ENCODE measurements around the gene CATSPERB. TPM values are rescaled to one million over a fixed set of nuclear protein-coding genes. Genes with fewer than 3 reads are reported as not detected.

CATSPERB gene
- 0.38 TPM in 1 of 2 replicates, not detected in the other for total RNA-seq (2014; rRNA removed; shearing (Covaris generic))
- polyA plus RNA-seq (2016; fragmentation: Nextera tagmentation; extraction: Ambion mirVana), result 0.27 TPM in 1 of 2 replicates, not detected in the other
- long read RNA-seq, result 0 reads

DNA sequence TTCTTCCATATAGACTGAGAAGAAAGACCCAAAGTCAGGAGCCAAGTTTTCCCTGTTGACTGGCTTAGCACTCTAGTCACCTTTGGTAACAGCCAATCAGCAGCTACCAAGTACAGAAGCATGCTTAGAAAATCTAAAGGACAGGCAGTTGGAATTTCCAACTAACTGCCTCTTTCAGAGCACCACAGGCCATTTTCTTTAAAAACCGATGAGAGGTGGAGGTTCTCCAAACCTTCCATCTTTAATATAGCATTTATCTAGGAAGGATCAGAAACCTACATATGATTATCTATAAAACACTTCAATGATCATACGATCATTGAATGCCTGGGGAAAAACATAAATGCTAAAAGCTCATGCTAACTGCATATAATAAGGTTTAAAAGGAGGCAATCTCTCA lies at the start of gene CATSPERB:
TSS of gene CATSPERB (minus strand) at position 101 of the 400 bp plus-strand sequence. CDS start 2,607 bp downstream, outside the sequence.
- no peaks in the 10 kb centered on the region for H3K27me3 Mint-ChIP-seq (ENCODE audit: insufficient read depth, low read depth, poor library complexity)
- no peaks in the 10 kb centered on the region for H3F3A ChIP-seq (replicated peaks; ENCODE audit: low read depth)
- no peaks in the 10 kb centered on the region for H4K20me1 ChIP-seq (replicated peaks; ENCODE audit: insufficient read depth)
- DNase-seq (ENCODE audit: low spot score), result peak; percentile 10
- H3K27ac Mint-ChIP-seq, result no peak within 1 kb of the TSS
- H3K27me3 ChIP-seq (ENCODE audit: insufficient read depth), result no peaks in the 10 kb centered on the region
- H3K36me3 ChIP-seq (ENCODE audit: insufficient read depth), result no peaks in the 10 kb centered on the region
- ATAC-seq, result no peak
- no peaks in the 10 kb centered on the region for H3K4me1 Mint-ChIP-seq
- no peaks in the 10 kb centered on the region; the same call in 2 of the 3 replicates for H3K9me3 Mint-ChIP-seq
- H3K79me2 ChIP-seq (replicated peaks; ENCODE audit: insufficient read depth), result no peaks in the 10 kb centered on the region
- no peak for TF ChIP-seq CTCF (conservative IDR thresholded peaks at IDR 0.05; ENCODE audit: low read depth in 2 of 2)
- no peak for TF ChIP-seq EZH2 (IDR thresholded peaks at IDR 0.05; ENCODE audit: low read depth, unreplicated experiment)
- TF ChIP-seq ETS1 (IDR thresholded peaks at IDR 0.05), result no peak
- TF ChIP-seq JUNB (IDR thresholded peaks at IDR 0.05; ENCODE audit: unreplicated experiment), result no peak
- no peak for TF ChIP-seq CREB1 (CRISPR knock-in tag; IDR thresholded peaks at IDR 0.05; ENCODE audit: low read depth)
- TF ChIP-seq ZNF331 (CRISPR knock-in tag; IDR thresholded peaks at IDR 0.05; ENCODE audit: low read depth), result no peak
- TF ChIP-seq NANOG (IDR thresholded peaks at IDR 0.05; ENCODE audit: borderline replicate concordance), result no peak
- TF ChIP-seq EZH2phosphoT487 (IDR thresholded peaks at IDR 0.05; ENCODE audit: unreplicated experiment), result no peak
- H3K4me2 ChIP-seq, result no peak within 1 kb of the TSS
- H3K9me2 ChIP-seq (ENCODE audit: insufficient read depth), result no peaks in the 10 kb centered on the region
- H3K27ac ChIP-seq (ENCODE audit: low read depth), result no peak within 1 kb of the TSS
- H3K4me3 Mint-ChIP-seq, result no peak within 1 kb of the TSS
- no peak within 1 kb of the TSS for H3K4me3 ChIP-seq
- no peaks in the 10 kb centered on the region for H3K36me3 Mint-ChIP-seq (ENCODE audit: low read depth)
- no peaks in the 10 kb centered on the region for H3K4me1 ChIP-seq (ENCODE audit: insufficient read depth)
- H2AFZ ChIP-seq, result no peak within 1 kb of the TSS

DNA sequence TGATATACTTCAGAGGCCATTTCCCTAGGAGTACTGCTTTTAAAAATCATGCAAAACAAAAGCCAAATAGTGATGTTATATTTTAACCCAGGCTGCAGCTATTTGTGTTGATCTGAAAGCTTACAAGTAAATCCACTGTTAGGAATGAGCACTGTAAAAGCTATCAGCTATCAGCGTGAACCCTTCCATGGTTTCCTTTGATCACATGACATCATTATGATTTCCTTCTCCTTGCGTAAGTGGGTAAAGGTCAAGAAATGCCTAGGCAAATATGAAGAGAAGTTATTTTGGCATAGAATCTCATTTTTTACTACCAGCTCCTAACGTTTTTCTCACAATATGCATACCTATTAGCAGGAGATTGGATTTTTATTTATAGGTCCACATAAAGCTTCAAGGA lies 48.6 kb upstream of the CATSPERB start:
- DNase-seq (ENCODE audit: low spot score), result no peak
- no peak overlapping the region for H3K4me2 ChIP-seq
- no peaks in the 10 kb centered on the region for H3K4me1 ChIP-seq (ENCODE audit: insufficient read depth)
- Mint-ChIP-seq H3K27me3 (ENCODE audit: insufficient read depth, low read depth, poor library complexity) (no peaks in the 10 kb centered on the region), H3K4me1 (no peaks in the 10 kb centered on the region), H3K9me3 (no peaks in the 10 kb centered on the region), H3K27ac (no peak overlapping the region), H3K4me3 (no peak overlapping the region), H3K36me3 (ENCODE audit: low read depth) (no peaks in the 10 kb centered on the region)
- ATAC-seq, result no peak
- no peaks in the 10 kb centered on the region for H3K9me2 ChIP-seq (ENCODE audit: insufficient read depth)
- no peaks in the 10 kb centered on the region; the same call in 1 of the 2 replicates for H3K36me3 ChIP-seq (ENCODE audit: insufficient read depth)
- H3K79me2 ChIP-seq (replicated peaks; ENCODE audit: insufficient read depth), result no peaks in the 10 kb centered on the region
- H2AFZ ChIP-seq, result no peak overlapping the region
- no peak overlapping the region for H3K27ac ChIP-seq (ENCODE audit: low read depth)
- H3K27me3 ChIP-seq (ENCODE audit: insufficient read depth), result no peaks in the 10 kb centered on the region
- H3K4me3 ChIP-seq, result no peak overlapping the region
- H3F3A ChIP-seq (replicated peaks; ENCODE audit: low read depth), result no peaks in the 10 kb centered on the region
- no peaks in the 10 kb centered on the region for H4K20me1 ChIP-seq (replicated peaks; ENCODE audit: insufficient read depth)
- TF ChIP-seq CREB1 (CRISPR knock-in tag; IDR thresholded peaks at IDR 0.05; ENCODE audit: low read depth) (no peak), EZH2 (IDR thresholded peaks at IDR 0.05; ENCODE audit: low read depth, unreplicated experiment) (no peak), POLR2AphosphoS5 (IDR thresholded peaks at IDR 0.05; ENCODE audit: low read depth) (no peak), ETS1 (IDR thresholded peaks at IDR 0.05) (no peak), EZH2phosphoT487 (IDR thresholded peaks at IDR 0.05; ENCODE audit: unreplicated experiment) (no peak), NANOG (IDR thresholded peaks at IDR 0.05; ENCODE audit: borderline replicate concordance) (no peak), STAT1 (IDR thresholded peaks at IDR 0.05; ENCODE audit: unreplicated experiment) (no peak)
- TF ChIP-seq, protein P1, sequence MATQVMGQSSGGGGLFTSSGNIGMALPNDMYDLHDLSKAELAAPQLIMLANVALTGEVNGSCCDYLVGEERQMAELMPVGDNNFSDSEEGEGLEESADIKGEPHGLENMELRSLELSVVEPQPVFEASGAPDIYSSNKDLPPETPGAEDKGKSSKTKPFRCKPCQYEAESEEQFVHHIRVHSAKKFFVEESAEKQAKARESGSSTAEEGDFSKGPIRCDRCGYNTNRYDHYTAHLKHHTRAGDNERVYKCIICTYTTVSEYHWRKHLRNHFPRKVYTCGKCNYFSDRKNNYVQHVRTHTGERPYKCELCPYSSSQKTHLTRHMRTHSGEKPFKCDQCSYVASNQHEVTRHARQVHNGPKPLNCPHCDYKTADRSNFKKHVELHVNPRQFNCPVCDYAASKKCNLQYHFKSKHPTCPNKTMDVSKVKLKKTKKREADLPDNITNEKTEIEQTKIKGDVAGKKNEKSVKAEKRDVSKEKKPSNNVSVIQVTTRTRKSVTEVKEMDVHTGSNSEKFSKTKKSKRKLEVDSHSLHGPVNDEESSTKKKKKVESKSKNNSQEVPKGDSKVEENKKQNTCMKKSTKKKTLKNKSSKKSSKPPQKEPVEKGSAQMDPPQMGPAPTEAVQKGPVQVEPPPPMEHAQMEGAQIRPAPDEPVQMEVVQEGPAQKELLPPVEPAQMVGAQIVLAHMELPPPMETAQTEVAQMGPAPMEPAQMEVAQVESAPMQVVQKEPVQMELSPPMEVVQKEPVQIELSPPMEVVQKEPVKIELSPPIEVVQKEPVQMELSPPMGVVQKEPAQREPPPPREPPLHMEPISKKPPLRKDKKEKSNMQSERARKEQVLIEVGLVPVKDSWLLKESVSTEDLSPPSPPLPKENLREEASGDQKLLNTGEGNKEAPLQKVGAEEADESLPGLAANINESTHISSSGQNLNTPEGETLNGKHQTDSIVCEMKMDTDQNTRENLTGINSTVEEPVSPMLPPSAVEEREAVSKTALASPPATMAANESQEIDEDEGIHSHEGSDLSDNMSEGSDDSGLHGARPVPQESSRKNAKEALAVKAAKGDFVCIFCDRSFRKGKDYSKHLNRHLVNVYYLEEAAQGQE (IDR thresholded peaks at IDR 0.05; ENCODE audit: unreplicated experiment), result no peak

All from GM23338 (cell line).